Measurements from ENCODE around the gene XRN1. TPM values are rescaled to one million over a fixed set of nuclear protein-coding genes. Genes with fewer than 3 reads are reported as not detected.

Gene XRN1
- total and polyA plus RNA-seq, 3 donors from 2014 or later, result 18.2 to 47.2 (median 39.8) TPM

GRCh38 chr3:142256712-142257333, 191.0 kb downstream of the XRN1 start:
- no peaks in the 10 kb centered on the region for H3K36me3 ChIP-seq (ENCODE audit: low read depth, missing control alignments)
- no peak for TF ChIP-seq POLR2A (IDR thresholded peaks at IDR 0.05)
- TF ChIP-seq CTCF (IDR thresholded peaks at IDR 0.05), result no peak
- H3K9me3 ChIP-seq, result no peaks in the 10 kb centered on the region
- no peaks in the 10 kb centered on the region for H3K27me3 ChIP-seq
- H3K4me3 ChIP-seq, result no peak overlapping the region
- H3K27ac ChIP-seq, result no peak overlapping the region
- intact Hi-C loops (cut with DNase I; ENCODE audit: low total_unique reads), result no loop called here
- no peak for DNase-seq
- 86 to 93% methylated on average over 12 of the region's 12 CpGs for WGBS, 2 donors
- no peaks in the 10 kb centered on the region for H3K4me1 ChIP-seq

Small RNAs within 50 kb of the gene (small RNA-seq; reads per million reads assigned to genes)
- 0 reads per million in 2 donors for gene RNU1-100P
- 0 reads per million in 2 donors for gene RNU6-1294P

Other genes starting within 250 kb of the XRN1 start
- gene GK5, start 222.5 kb downstream of the XRN1 start, total RNA-seq, result 10 to 100 TPM; 39.3 to 56.0 TPM
- 13.2 TPM for gene GK5, start 222.5 kb downstream of the XRN1 start, polyA plus RNA-seq (ENCODE audit: insufficient read depth, low read depth, low replicate concordance)
- gene ATR, start 130.7 kb upstream of the XRN1 start, total RNA-seq, result 10 to 100 TPM; 34.9 to 42.8 TPM
- 21.8 TPM for gene ATR, start 130.7 kb upstream of the XRN1 start, polyA plus RNA-seq (ENCODE audit: insufficient read depth, low read depth, low replicate concordance)
- gene PLS1, start 148.4 kb upstream of the XRN1 start, total RNA-seq, result 10 to 100 TPM in 1 of 2 donors, 1 to 10 TPM in 1; 5.1 to 10.6 TPM
- gene PLS1, start 148.4 kb upstream of the XRN1 start, polyA plus RNA-seq (ENCODE audit: insufficient read depth, low read depth, low replicate concordance), result 10.8 TPM